ENCODE results near the gene DLG2.

Gene DLG2

DNA sequence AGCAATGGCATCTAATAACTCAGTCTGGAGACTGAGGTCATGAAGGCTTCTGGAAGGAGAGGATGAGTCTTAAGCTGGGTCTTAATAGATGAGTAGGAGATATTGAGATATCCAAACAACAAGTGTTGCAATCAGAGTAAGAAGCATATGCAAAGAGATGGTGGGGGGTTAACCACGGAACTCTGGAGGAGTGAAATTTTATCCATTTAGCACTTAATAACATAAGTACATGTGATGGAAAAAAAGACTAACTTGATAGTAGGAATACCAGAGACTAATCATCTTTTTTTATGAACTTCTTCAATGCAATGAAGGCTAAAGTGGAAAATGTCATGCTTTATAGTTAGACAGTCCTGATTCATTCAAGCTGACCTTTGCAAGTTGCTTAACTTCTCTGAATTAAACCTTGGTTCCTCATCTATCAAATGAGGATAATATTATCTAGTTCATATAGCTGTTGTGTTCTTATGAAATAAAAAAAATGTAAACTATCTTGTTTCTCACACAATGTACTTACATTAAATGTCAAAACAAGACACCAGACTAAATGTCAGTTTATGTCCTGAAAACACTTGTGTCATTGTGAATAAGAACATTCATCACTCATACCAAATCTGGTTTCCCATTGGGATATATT lies 1937.9 kb downstream of the DLG2 start:
- TF ChIP-seq, protein P1, sequence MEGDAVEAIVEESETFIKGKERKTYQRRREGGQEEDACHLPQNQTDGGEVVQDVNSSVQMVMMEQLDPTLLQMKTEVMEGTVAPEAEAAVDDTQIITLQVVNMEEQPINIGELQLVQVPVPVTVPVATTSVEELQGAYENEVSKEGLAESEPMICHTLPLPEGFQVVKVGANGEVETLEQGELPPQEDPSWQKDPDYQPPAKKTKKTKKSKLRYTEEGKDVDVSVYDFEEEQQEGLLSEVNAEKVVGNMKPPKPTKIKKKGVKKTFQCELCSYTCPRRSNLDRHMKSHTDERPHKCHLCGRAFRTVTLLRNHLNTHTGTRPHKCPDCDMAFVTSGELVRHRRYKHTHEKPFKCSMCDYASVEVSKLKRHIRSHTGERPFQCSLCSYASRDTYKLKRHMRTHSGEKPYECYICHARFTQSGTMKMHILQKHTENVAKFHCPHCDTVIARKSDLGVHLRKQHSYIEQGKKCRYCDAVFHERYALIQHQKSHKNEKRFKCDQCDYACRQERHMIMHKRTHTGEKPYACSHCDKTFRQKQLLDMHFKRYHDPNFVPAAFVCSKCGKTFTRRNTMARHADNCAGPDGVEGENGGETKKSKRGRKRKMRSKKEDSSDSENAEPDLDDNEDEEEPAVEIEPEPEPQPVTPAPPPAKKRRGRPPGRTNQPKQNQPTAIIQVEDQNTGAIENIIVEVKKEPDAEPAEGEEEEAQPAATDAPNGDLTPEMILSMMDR (IDR thresholded peaks at IDR 0.05), result no peak

GRCh38 chr11:83687787-83688186 lies 1939.4 kb downstream of the DLG2 start:
- TF ChIP-seq, protein P1 (IDR thresholded peaks at IDR 0.05), result no peak

GRCh38 chr11:83685730-83686129 lies 1941.4 kb downstream of the DLG2 start:
- TF ChIP-seq, protein P1 (IDR thresholded peaks at IDR 0.05), result no peak

DNA sequence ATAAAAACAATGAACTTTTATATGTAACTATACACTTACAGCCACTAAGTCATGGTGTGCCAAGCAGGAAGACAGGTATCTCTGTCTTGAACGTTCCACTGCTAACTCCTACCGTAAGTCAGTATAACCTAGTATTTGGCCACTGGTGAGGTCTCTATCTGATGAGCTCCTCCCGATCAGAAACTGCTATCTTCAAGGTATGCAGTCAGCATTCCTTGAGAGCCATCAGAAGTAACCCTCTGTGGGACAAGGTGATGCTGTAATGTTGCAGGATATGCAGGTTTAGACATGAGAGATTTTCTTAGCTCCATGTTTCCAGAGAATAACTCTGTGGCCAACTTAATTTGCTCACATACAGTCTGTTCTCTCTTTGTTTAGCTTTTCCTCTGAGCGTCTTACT lies 1943.1 kb downstream of the DLG2 start:
- TF ChIP-seq, protein P1 (IDR thresholded peaks at IDR 0.05), result no peak

DNA sequence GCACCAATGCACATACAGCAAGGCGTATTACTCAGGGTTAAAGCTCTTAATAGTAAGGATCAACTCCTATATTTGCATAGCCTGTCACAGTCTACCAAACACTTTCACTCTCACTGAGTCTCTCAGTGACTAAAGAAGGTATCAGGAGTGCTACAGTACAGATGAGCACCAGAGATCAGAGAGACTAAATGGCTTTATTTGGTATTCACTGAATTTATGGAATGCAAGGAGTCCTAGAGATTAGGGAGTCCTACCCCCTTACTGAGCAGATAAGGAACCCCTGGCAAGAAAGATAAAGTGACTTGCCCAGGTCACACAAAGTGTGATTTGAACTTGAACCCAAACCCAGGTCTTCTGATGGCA lies 1944.6 kb downstream of the DLG2 start:
- TF ChIP-seq, protein P1 (IDR thresholded peaks at IDR 0.05), result no peak

GRCh38 chr11:83681906-83682610 lies 1945.1 kb downstream of the DLG2 start:
- TF ChIP-seq, protein P1 (IDR thresholded peaks at IDR 0.05), result no peak

GRCh38 chr11:83681031-83681781 lies 1945.9 kb downstream of the DLG2 start:
- TF ChIP-seq, protein P1 (IDR thresholded peaks at IDR 0.05), result no peak

Data from LNCAP (cell line).